B cell (primary cell): Measurements from ENCODE around the gene NDST1. TPM values are rescaled to one million over a fixed set of nuclear protein-coding genes. Genes with fewer than 3 reads are reported as not detected.

ENCODE experiments used
- ATAC-seq: fragments of 200-7000 bp; cut with Tn5 transposase; one replicate; pipeline ENCODE4 v1.10.0; 2021; ENCODE audit warnings: low read depth, mild to moderate bottlenecking, moderate number of reproducible peaks, moderate library complexity
- CTCF ChIA-PET: fragments of 350-600 bp; sonication (Branson Sonifier 250); formaldehyde crosslinking; loops from one replicate; lab custom pipeline; 2021; ENCODE audit warnings: antibody characterized with exemption, inconsistent platforms; lab: Charles Lee
- POLR2A ChIA-PET: fragments of 350-600 bp; sonication (Branson Sonifier 250); formaldehyde crosslinking; loops from one replicate; lab custom pipeline; 2021; ENCODE audit warnings: antibody characterized with exemption; lab: Charles Lee
- DNase-seq: peaks from one replicate; pipeline ENCODE4 v3.0.0; 2013
- H2AFZ ChIP-seq: 2 replicates; pipeline ENCODE4 v1.6.1; 2012; ENCODE audit warnings: mild to moderate bottlenecking, low read depth, low read length; ENCODE audit not compliant: insufficient read depth, poor library complexity, severe bottlenecking
- H3K27ac ChIP-seq, 2 donors: 1 replicate in 1 of 2; 2 replicates in 1 of 2; pipeline ENCODE4 v1.5.1; 2012 to 2013; ENCODE audit warnings: low read length in 2 of 2, mild to moderate bottlenecking in 2 of 2, moderate library complexity in 1 of 2
- H3K27me3 ChIP-seq, 4 experiments: fragments of 200-600 bp in 1 of 4; sonication (generic) in 1 of 4; replicated peaks in 1 of 4; 1 replicate in 2 of 4; 2 replicates in 2 of 4; pipeline versions ENCODE4 v1.6.1 to v1.7.0; 2013 to 2016; ENCODE audit warnings: low read length in 3 of 4, mild to moderate bottlenecking in 2 of 4, mixed read lengths in 1 of 4, moderate library complexity in 1 of 4; ENCODE audit not compliant: insufficient read depth in 4 of 4, control insufficient read depth in 3 of 4; ENCODE audit errors: control extremely low read depth in 1 of 4
- H3K36me3 ChIP-seq, 2 experiments: replicated peaks in 1 of 2; 1 replicate in 1 of 2; 2 replicates in 1 of 2; pipeline versions ENCODE4 v1.6.1 to v1.7.1; 2013; ENCODE audit warnings: low read length in 1 of 2; ENCODE audit not compliant: insufficient read depth in 2 of 2, control insufficient read depth in 1 of 2; ENCODE audit errors: control extremely low read depth in 1 of 2, extremely low read depth in 1 of 2
- H3K4me1 ChIP-seq, 2 donors: fragments of 200-600 bp in 1 of 2; sonication (generic) in 1 of 2; 1 replicate in 1 of 2; 2 replicates in 1 of 2; pipeline versions ENCODE4 v1.5.1 to v1.6.1; 2013 to 2017; ENCODE audit warnings: low read length in 2 of 2; ENCODE audit not compliant: control insufficient read depth in 2 of 2, insufficient read depth in 2 of 2
- H3K4me2 ChIP-seq: replicated peaks from 2 replicates; pipeline ENCODE3; 2012; ENCODE audit warnings: mild to moderate bottlenecking, low read depth, low read length; ENCODE audit not compliant: poor library complexity, severe bottlenecking
- H3K4me3 ChIP-seq, 5 experiments: fragments of 200-600 bp in 1 of 5; sonication (generic) in 1 of 5; 1 replicate in 3 of 5; 2 replicates in 2 of 5; pipeline versions ENCODE4 v1.5.1 to v1.7.0; 2011 to 2016; ENCODE audit warnings: low read length in 4 of 5, mild to moderate bottlenecking in 4 of 5, low read depth in 2 of 5, control low read depth in 1 of 5, moderate library complexity in 1 of 5; ENCODE audit not compliant: insufficient read depth in 1 of 5; ENCODE audit errors: control extremely low read depth in 1 of 5, extremely low read depth in 1 of 5
- H3K79me2 ChIP-seq: fragments of 200-600 bp; sonication (generic); one replicate; pipeline ENCODE4 v1.6.0; 2016; ENCODE audit warnings: low read length; ENCODE audit not compliant: control insufficient read depth, insufficient read depth
- H3K9ac ChIP-seq: fragments of 200-600 bp; sonication (generic); 2 replicates; pipeline ENCODE4 v1.6.1; 2017; ENCODE audit warnings: mild to moderate bottlenecking, low read length, moderate library complexity
- H3K9me3 ChIP-seq, 3 donors: one replicate each; pipeline versions ENCODE4 v1.6.1 to v1.7.1; 2013; ENCODE audit warnings: low read length in 2 of 3; ENCODE audit not compliant: control insufficient read depth in 2 of 3, insufficient read depth in 1 of 3; ENCODE audit errors: control extremely low read depth in 1 of 3
- H4K20me1 ChIP-seq: 2 replicates; pipeline ENCODE4 v1.6.0; 2012; ENCODE audit warnings: mild to moderate bottlenecking, low read length; ENCODE audit not compliant: insufficient read depth, control insufficient read depth, poor library complexity, severe bottlenecking
- H3K27ac Mint-ChIP-seq: one replicate; pipeline ENCODE4 v1.8.0; 2021; ENCODE audit warnings: mixed read lengths
- H3K27me3 Mint-ChIP-seq: one replicate; pipeline ENCODE4 v1.8.0; 2021; ENCODE audit warnings: mixed read lengths
- H3K4me1 Mint-ChIP-seq: one replicate; pipeline ENCODE4 v1.8.0; 2021; ENCODE audit warnings: mixed read lengths
- H3K4me3 Mint-ChIP-seq: one replicate; pipeline ENCODE4 v1.8.0; 2021; ENCODE audit warnings: mixed read lengths
- H3K9me3 Mint-ChIP-seq: one replicate; pipeline ENCODE4 v1.8.0; 2022; ENCODE audit warnings: mixed read lengths; ENCODE audit not compliant: insufficient read depth
- EZH2 ChIP-seq: IDR thresholded peaks from 2 replicates; pipeline ENCODE4 v1.6.1; 2012; ENCODE audit warnings: borderline replicate concordance, low read depth, mild to moderate bottlenecking, moderate library complexity, low read length; ENCODE audit not compliant: insufficient read depth, poor library complexity, severe bottlenecking
- WGBS: methylation state at CpG from one replicate; pipeline ENCODE4 v1.1.5; 2013; ENCODE audit warnings: missing lambda C conversion rate; ENCODE audit not compliant: insufficient coverage; 5-methylcytosine and 5-hydroxymethylcytosine counted together
- intact Hi-C: fragments of 100-400 bp; cut with micrococcal nuclease; formaldehyde crosslinking; loops from one replicate; pipeline ENCODE4 v1.10.0; 2022
- polyA plus RNA-seq: library from polyadenylated mRNA; depleted of rRNA; stranded (reverse); fragments of >200 nt; gene quantifications from 2 replicates; pipeline ENCODE4 v1.2.3, GENCODE V29; 2012
- total RNA-seq, 2 donors: library from RNA; stranded (reverse); fragments of 120-200 nt in 1 of 2; gene quantifications; 1 replicate in 1 of 2; 2 replicates in 1 of 2; pipeline versions ENCODE4 v1.2.3 to v1.2.4, GENCODE V29; 2013 to 2022
- TF ChIP-seq, protein P1 (sequence below): fragments of 200-600 bp; IDR thresholded peaks from one replicate; pipeline ENCODE4 v1.8.0; 2022; ENCODE audit warnings: antibody characterized with exemption, mild to moderate bottlenecking

NDST1 gene
- total and polyA plus RNA-seq, 2 donors (not counting 1 experiment from before 2014, with no cell fraction given): 4.3 to 7.0 TPM

DNA sequence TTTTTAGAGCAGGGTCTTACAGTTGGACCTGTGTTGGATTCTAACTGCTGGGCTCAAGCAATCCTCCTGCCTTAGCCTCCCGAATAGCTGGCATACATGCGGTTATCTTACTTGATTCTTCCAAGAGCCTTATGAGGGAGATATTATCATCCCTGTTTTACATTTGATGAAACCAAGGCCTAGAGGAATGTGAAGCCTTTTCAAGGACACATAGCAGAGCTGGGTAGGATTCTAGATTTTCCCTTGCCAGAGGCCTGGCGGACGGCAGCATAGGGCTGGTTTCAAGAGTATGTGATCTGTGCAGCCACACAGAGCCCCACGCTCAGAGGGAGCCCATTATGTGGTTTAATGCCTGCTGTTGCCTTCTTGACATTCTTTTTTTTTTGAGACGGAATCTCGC lies 24.2 kb downstream of the NDST1 start:
- Histone ChIP-seq H3K27me3 (no peaks in the 10 kb centered on the region), H3K79me2 (no peaks in the 10 kb centered on the region), H4K20me1 (no peaks in the 10 kb centered on the region), H3K9me3 (no peaks in the 10 kb centered on the region), H3K36me3 (no peaks in the 10 kb centered on the region), H3K27ac (no peak overlapping the region), H3K4me3 (no peak overlapping the region), H3K9ac (no peak overlapping the region), H3K4me2 (no peak overlapping the region), H2AFZ (no peak overlapping the region), H3K4me1 (no peaks in the 10 kb centered on the region)
- intact Hi-C loops: no loop called here
- Mint-ChIP-seq H3K4me3 (no peak overlapping the region), H3K4me1 (no peaks in the 10 kb centered on the region), H3K27ac (no peak overlapping the region), H3K9me3 (no peaks in the 10 kb centered on the region), H3K27me3 (no peaks in the 10 kb centered on the region)
- ATAC-seq (no peak), DNase-seq (no peak)
- WGBS: 98% methylated on average over 5 of the region's 7 CpGs
- ChIA-PET POLR2A (no interaction called here), CTCF (interaction anchor here (1.1 kb wide), 1 partner anchor 12 kb away, joined by 5 read pairs; no protein-coding TSS in a partner anchor)
- TF ChIP-seq, protein P1, sequence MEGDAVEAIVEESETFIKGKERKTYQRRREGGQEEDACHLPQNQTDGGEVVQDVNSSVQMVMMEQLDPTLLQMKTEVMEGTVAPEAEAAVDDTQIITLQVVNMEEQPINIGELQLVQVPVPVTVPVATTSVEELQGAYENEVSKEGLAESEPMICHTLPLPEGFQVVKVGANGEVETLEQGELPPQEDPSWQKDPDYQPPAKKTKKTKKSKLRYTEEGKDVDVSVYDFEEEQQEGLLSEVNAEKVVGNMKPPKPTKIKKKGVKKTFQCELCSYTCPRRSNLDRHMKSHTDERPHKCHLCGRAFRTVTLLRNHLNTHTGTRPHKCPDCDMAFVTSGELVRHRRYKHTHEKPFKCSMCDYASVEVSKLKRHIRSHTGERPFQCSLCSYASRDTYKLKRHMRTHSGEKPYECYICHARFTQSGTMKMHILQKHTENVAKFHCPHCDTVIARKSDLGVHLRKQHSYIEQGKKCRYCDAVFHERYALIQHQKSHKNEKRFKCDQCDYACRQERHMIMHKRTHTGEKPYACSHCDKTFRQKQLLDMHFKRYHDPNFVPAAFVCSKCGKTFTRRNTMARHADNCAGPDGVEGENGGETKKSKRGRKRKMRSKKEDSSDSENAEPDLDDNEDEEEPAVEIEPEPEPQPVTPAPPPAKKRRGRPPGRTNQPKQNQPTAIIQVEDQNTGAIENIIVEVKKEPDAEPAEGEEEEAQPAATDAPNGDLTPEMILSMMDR: no peak
- no peak for TF ChIP-seq EZH2

DNA sequence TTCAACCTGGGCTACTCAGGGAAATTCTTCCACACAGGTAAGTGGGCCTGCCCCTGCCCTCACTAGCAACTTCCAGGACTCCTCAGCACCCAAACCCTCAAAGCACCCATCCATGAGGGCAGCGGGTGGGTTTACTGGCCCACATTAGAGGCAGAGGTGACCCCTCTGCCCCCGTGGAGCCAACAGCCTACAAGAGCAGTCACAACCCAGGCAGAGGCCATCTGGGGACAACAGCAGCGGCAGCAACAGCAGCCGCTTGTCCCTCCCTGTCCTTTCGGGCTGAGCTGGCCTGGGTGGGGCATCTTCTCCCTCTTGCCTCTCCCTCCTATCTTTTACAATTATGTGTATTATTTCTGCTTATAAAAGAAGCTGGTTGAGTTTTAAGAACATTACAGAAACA lies 25.1 kb downstream of the NDST1 start:
- POLR2A ChIA-PET: no interaction called here
- Histone ChIP-seq H3K4me2 (no peak overlapping the region), H3K4me3 (no peak overlapping the region), H4K20me1 (no peaks in the 10 kb centered on the region), H3K9ac (no peak overlapping the region), H3K9me3 (no peaks in the 10 kb centered on the region), H3K79me2 (no peaks in the 10 kb centered on the region), H3K27me3 (no peaks in the 10 kb centered on the region), H3K36me3 (peaks cover 0 to 5% of the 10 kb centered on the region in 2 experiments), H2AFZ (no peak overlapping the region), H3K4me1 (no peaks in the 10 kb centered on the region), H3K27ac (no peak overlapping the region)
- H3K27ac Mint-ChIP-seq: no peak overlapping the region
- no peak for DNase-seq
- no peak overlapping the region for H3K4me3 Mint-ChIP-seq
- no peaks in the 10 kb centered on the region for H3K27me3 Mint-ChIP-seq
- no peak for ATAC-seq
- CTCF ChIA-PET: interaction anchor here (1.1 to 1.6 kb wide), 2 partner anchors 12 to 27 kb away, joined by 3 to 5 read pairs; no protein-coding TSS in a partner anchor
- no peaks in the 10 kb centered on the region for H3K9me3 Mint-ChIP-seq
- TF ChIP-seq, protein P1: no peak
- intact Hi-C loops: no loop called here
- 100% methylated on average over 4 of the region's 5 CpGs for WGBS
- no peaks in the 10 kb centered on the region for H3K4me1 Mint-ChIP-seq
